GM23338 (cell line): Measurements from ENCODE around the gene KCNJ6. TPM values are rescaled to one million over a fixed set of nuclear protein-coding genes. Genes with fewer than 3 reads are reported as not detected.

Experiments
- ATAC-seq: fragments of 200-7000 bp; cut with Tn5 transposase; 3 replicates; pipeline ENCODE4 v1.9.1; 2020
- DNase-seq: peaks from one replicate; pipeline ENCODE4 v3.0.0-alpha.2; 2015; ENCODE audit warnings: low spot score
- H2AFZ ChIP-seq: fragments of 200-600 bp; sonication (generic); 2 replicates; pipeline ENCODE4 v1.8.0; 2016; ENCODE audit warnings: antibody characterized with exemption, mild to moderate bottlenecking, moderate library complexity
- H3F3A ChIP-seq: fragments of 200-600 bp; sonication (generic); replicated peaks from 2 replicates; pipeline ENCODE4 v1.8.0; 2017; ENCODE audit warnings: antibody characterized with exemption, mixed run types, low read depth
- H3K27ac ChIP-seq: fragments of 200-600 bp; sonication (generic); 2 replicates; pipeline ENCODE4 v1.6.1; 2016; ENCODE audit warnings: low read depth
- H3K27me3 ChIP-seq: fragments of 200-600 bp; sonication (generic); 2 replicates; pipeline ENCODE4 v1.8.0; 2016; ENCODE audit warnings: mild to moderate bottlenecking, mixed run types, moderate library complexity; ENCODE audit not compliant: insufficient read depth
- H3K36me3 ChIP-seq: fragments of 200-600 bp; sonication (generic); 2 replicates; pipeline ENCODE4 v1.8.0; 2016; ENCODE audit warnings: mild to moderate bottlenecking; ENCODE audit not compliant: insufficient read depth
- H3K4me1 ChIP-seq: fragments of 200-600 bp; sonication (generic); 2 replicates; pipeline ENCODE4 v1.8.0; 2016; ENCODE audit warnings: mild to moderate bottlenecking, moderate library complexity; ENCODE audit not compliant: insufficient read depth
- H3K4me2 ChIP-seq: fragments of 200-600 bp; sonication (generic); 2 replicates; pipeline ENCODE4 v1.7.1; 2017; ENCODE audit warnings: mixed run types
- H3K4me3 ChIP-seq: fragments of 200-600 bp; sonication (generic); 2 replicates; pipeline ENCODE4 v1.6.1; 2016; ENCODE audit warnings: mixed run types
- H3K79me2 ChIP-seq: fragments of 200-600 bp; sonication (generic); replicated peaks from 2 replicates; pipeline ENCODE4 v1.8.0; 2017; ENCODE audit warnings: mild to moderate bottlenecking; ENCODE audit not compliant: insufficient read depth
- H3K9me2 ChIP-seq: fragments of 200-600 bp; sonication (generic); 2 replicates; pipeline ENCODE4 v1.8.0; 2017; ENCODE audit not compliant: insufficient read depth
- H4K20me1 ChIP-seq: fragments of 200-600 bp; sonication (generic); replicated peaks from 2 replicates; pipeline ENCODE4 v1.8.0; 2017; ENCODE audit warnings: mild to moderate bottlenecking; ENCODE audit not compliant: insufficient read depth
- H3K27ac Mint-ChIP-seq: 2 replicates; pipeline ENCODE4 v1.8.0; 2020; ENCODE audit warnings: inconsistent platforms, mild to moderate bottlenecking, moderate library complexity, mixed read lengths
- H3K27me3 Mint-ChIP-seq: 3 replicates; pipeline ENCODE4 v1.8.0; 2022; ENCODE audit warnings: low read depth, mild to moderate bottlenecking, moderate library complexity, mixed read lengths, inconsistent platforms; ENCODE audit not compliant: insufficient read depth, poor library complexity
- H3K36me3 Mint-ChIP-seq: 3 replicates; pipeline ENCODE4 v1.8.0; 2021; ENCODE audit warnings: low read depth, mild to moderate bottlenecking, inconsistent platforms, moderate library complexity, mixed read lengths
- H3K4me1 Mint-ChIP-seq: 3 replicates; pipeline ENCODE4 v1.8.0; 2020; ENCODE audit warnings: mild to moderate bottlenecking, inconsistent platforms, mixed read lengths
- H3K4me3 Mint-ChIP-seq: 3 replicates; pipeline ENCODE4 v1.8.0; 2021; ENCODE audit warnings: moderate library complexity, mild to moderate bottlenecking, inconsistent platforms, mixed read lengths
- H3K9me3 Mint-ChIP-seq: 3 replicates; pipeline ENCODE4 v1.8.0; 2020; ENCODE audit warnings: moderate library complexity, mild to moderate bottlenecking, inconsistent platforms, mixed read lengths
- CREB1 ChIP-seq: fragments of 250-450 bp; sonication (Bioruptor Pico); IDR thresholded peaks from 2 replicates; pipeline ENCODE4 v1.5.0; 2020; ENCODE audit warnings: low read depth, mild to moderate bottlenecking, moderate library complexity
- CTCF ChIP-seq, 2 experiments: fragments of 200-600 bp in 1 of 2; sonication (generic) in 1 of 2; conservative IDR thresholded peaks; 2 replicates each; pipeline versions ENCODE4 v1.5.1 to v1.6.1; 2016 to 2017; ENCODE audit warnings: antibody characterized with exemption in 2 of 2, low read depth in 2 of 2, mild to moderate bottlenecking in 2 of 2, moderate library complexity in 1 of 2
- JUNB ChIP-seq: IDR thresholded peaks from one replicate; pipeline ENCODE4 v1.6.1; 2016; ENCODE audit warnings: antibody characterized with exemption; ENCODE audit not compliant: unreplicated experiment
- NANOG ChIP-seq: IDR thresholded peaks from 2 replicates; pipeline ENCODE4 v1.6.1; 2016; ENCODE audit warnings: antibody characterized with exemption, borderline replicate concordance
- ZNF114 ChIP-seq: fragments of 250-450 bp; sonication (Bioruptor Pico); IDR thresholded peaks from 2 replicates; pipeline ENCODE4 v1.5.0; 2020; ENCODE audit warnings: mild to moderate bottlenecking, moderate library complexity
- polyA plus RNA-seq: library from polyadenylated mRNA; unstranded; fragments of >200 nt; fragmentation: Nextera tagmentation; extraction: Ambion mirVana; gene quantifications from 2 replicates; pipeline ENCODE4 v1.2.1, GENCODE V29; 2016
- total RNA-seq: library from RNA; depleted of rRNA; stranded (reverse); fragments of >200 nt; shearing (Covaris generic); gene quantifications from 2 replicates; pipeline ENCODE4 v1.2.3, GENCODE V29; 2014
- TF ChIP-seq, protein P1 (sequence below): IDR thresholded peaks from 2 replicates; pipeline ENCODE4 v1.6.1; 2016; ENCODE audit warnings: antibody characterized with exemption
- TF ChIP-seq, protein P2 (sequence below): fragments of 250-450 bp; sonication (Bioruptor Pico); IDR thresholded peaks from 2 replicates; pipeline ENCODE4 v1.5.0; 2020; ENCODE audit warnings: mild to moderate bottlenecking, moderate library complexity

Gene KCNJ6
- total and polyA plus RNA-seq, 2 experiments from 2014 or later, result 0.48 to 0.52 TPM

DNA sequence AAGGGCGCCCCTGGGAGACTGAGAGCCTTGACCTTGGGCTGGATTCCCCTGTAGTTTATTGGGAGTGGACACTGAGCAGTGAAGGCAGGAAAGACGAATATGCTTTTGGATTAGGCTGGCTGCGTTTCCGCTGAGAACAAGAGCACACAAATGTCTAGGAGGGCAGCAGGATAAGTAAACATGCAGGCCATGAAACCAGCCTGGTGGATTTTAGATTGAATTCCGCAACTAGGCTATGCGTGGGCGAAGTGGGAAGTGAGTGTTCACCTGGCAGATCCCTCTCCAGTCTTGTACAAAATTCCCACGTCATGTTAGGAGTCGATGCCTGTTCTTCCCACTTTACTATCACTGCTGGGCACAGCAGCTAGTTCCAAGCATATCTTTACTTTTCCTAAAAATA lies 21.4 kb upstream of the KCNJ6 start:
- no peaks in the 10 kb centered on the region for H3K4me1 ChIP-seq
- Mint-ChIP-seq H3K9me3 (peaks cover 3% of the 10 kb centered on the region; the same call in 1 of the 3 replicates), H3K27ac (no peak overlapping the region), H3K4me3 (no peak overlapping the region), H3K36me3 (no peaks in the 10 kb centered on the region; the same call in 2 of the 3 replicates), H3K4me1 (no peaks in the 10 kb centered on the region), H3K27me3 (no peaks in the 10 kb centered on the region)
- H4K20me1 ChIP-seq, result no peaks in the 10 kb centered on the region
- no peaks in the 10 kb centered on the region for H3K27me3 ChIP-seq
- H3K27ac ChIP-seq, result no peak overlapping the region
- H2AFZ ChIP-seq, result 0 out of 2 replicates have a peak overlapping the region, but pooled peaks have one; percentile 76
- TF ChIP-seq CREB1 (CRISPR knock-in tag) (no peak), NANOG (no peak), JUNB (no peak), ZNF114 (CRISPR knock-in tag) (no peak), CTCF (conservative IDR thresholded peaks at IDR 0.05; ENCODE audit: low read depth in 2 of 2) (no peak)
- TF ChIP-seq, protein P1, sequence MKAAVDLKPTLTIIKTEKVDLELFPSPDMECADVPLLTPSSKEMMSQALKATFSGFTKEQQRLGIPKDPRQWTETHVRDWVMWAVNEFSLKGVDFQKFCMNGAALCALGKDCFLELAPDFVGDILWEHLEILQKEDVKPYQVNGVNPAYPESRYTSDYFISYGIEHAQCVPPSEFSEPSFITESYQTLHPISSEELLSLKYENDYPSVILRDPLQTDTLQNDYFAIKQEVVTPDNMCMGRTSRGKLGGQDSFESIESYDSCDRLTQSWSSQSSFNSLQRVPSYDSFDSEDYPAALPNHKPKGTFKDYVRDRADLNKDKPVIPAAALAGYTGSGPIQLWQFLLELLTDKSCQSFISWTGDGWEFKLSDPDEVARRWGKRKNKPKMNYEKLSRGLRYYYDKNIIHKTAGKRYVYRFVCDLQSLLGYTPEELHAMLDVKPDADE, result no peak
- TF ChIP-seq, protein P2, sequence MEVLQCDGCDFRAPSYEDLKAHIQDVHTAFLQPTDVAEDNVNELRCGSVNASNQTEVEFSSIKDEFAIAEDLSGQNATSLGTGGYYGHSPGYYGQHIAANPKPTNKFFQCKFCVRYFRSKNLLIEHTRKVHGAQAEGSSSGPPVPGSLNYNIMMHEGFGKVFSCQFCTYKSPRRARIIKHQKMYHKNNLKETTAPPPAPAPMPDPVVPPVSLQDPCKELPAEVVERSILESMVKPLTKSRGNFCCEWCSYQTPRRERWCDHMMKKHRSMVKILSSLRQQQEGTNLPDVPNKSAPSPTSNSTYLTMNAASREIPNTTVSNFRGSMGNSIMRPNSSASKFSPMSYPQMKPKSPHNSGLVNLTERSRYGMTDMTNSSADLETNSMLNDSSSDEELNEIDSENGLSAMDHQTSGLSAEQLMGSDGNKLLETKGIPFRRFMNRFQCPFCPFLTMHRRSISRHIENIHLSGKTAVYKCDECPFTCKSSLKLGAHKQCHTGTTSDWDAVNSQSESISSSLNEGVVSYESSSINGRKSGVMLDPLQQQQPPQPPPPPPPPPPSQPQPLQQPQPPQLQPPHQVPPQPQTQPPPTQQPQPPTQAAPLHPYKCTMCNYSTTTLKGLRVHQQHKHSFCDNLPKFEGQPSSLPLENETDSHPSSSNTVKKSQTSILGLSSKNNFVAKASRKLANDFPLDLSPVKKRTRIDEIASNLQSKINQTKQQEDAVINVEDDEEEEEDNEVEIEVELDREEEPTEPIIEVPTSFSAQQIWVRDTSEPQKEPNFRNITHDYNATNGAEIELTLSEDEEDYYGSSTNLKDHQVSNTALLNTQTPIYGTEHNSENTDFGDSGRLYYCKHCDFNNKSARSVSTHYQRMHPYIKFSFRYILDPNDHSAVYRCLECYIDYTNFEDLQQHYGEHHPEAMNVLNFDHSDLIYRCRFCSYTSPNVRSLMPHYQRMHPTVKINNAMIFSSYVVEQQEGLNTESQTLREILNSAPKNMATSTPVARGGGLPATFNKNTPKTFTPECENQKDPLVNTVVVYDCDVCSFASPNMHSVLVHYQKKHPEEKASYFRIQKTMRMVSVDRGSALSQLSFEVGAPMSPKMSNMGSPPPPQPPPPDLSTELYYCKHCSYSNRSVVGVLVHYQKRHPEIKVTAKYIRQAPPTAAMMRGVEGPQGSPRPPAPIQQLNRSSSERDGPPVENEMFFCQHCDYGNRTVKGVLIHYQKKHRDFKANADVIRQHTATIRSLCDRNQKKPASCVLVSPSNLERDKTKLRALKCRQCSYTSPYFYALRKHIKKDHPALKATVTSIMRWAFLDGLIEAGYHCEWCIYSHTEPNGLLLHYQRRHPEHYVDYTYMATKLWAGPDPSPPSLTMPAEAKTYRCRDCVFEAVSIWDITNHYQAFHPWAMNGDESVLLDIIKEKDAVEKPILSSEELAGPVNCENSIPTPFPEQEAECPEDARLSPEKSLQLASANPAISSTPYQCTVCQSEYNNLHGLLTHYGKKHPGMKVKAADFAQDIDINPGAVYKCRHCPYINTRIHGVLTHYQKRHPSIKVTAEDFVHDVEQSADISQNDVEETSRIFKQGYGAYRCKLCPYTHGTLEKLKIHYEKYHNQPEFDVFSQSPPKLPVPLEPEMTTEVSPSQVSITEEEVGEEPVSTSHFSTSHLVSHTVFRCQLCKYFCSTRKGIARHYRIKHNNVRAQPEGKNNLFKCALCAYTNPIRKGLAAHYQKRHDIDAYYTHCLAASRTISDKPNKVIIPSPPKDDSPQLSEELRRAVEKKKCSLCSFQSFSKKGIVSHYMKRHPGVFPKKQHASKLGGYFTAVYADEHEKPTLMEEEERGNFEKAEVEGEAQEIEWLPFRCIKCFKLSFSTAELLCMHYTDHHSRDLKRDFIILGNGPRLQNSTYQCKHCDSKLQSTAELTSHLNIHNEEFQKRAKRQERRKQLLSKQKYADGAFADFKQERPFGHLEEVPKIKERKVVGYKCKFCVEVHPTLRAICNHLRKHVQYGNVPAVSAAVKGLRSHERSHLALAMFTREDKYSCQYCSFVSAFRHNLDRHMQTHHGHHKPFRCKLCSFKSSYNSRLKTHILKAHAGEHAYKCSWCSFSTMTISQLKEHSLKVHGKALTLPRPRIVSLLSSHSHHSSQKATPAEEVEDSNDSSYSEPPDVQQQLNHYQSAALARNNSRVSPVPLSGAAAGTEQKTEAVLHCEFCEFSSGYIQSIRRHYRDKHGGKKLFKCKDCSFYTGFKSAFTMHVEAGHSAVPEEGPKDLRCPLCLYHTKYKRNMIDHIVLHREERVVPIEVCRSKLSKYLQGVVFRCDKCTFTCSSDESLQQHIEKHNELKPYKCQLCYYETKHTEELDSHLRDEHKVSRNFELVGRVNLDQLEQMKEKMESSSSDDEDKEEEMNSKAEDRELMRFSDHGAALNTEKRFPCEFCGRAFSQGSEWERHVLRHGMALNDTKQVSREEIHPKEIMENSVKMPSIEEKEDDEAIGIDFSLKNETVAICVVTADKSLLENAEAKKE (CRISPR knock-in tag), result no peak
- ATAC-seq (no peak), DNase-seq (no peak)
- no peaks in the 10 kb centered on the region for H3K36me3 ChIP-seq
- no peaks in the 10 kb centered on the region for H3K9me2 ChIP-seq
- no peak overlapping the region for H3K4me3 ChIP-seq
- H3F3A ChIP-seq, result no peaks in the 10 kb centered on the region
- no peak overlapping the region for H3K4me2 ChIP-seq
- H3K79me2 ChIP-seq, result no peaks in the 10 kb centered on the region
